D721Med (cell line): ENCODE results near the gene ALKAL2.

Experiments used
- DNase-seq: peaks from one replicate; pipeline ENCODE4 v3.0.0; 2011; ENCODE audit warnings: low spot score; ENCODE audit not compliant: insufficient read length
- FAIRE-seq: peaks from 2 replicates; lab custom pipeline; 2011; peaks lifted over from hg19 to GRCh38; lab: Jason Lieb, UNC
- TF ChIP-seq, protein P1 (sequence below): IDR thresholded peaks from 2 replicates; pipeline ENCODE4 v1.5.1; 2012; ENCODE audit warnings: mild to moderate bottlenecking, control low read depth; ENCODE audit not compliant: insufficient read depth; ENCODE audit errors: missing control alignments

The ALKAL2 gene

DNA sequence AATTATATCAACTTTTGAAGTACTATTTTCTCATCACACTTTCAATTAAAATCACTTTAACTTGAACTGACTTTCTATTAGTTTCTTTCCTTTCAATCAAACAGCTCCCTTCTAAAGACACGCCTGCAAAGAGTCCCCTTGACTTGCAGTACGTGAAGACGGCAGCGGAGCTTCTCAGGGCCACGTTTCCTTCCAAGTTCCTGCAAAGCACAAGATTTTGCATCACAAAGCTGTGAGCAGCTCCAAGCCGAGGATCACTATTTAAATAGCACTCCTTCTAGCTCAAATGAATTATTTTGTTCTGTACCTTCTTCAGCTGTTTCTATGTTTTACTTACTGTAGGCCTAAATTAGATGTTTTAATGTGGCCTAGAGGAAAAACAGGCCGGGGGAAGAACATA lies 54.9 kb downstream of the ALKAL2 start:
- no peak for FAIRE-seq
- TF ChIP-seq, protein P1, sequence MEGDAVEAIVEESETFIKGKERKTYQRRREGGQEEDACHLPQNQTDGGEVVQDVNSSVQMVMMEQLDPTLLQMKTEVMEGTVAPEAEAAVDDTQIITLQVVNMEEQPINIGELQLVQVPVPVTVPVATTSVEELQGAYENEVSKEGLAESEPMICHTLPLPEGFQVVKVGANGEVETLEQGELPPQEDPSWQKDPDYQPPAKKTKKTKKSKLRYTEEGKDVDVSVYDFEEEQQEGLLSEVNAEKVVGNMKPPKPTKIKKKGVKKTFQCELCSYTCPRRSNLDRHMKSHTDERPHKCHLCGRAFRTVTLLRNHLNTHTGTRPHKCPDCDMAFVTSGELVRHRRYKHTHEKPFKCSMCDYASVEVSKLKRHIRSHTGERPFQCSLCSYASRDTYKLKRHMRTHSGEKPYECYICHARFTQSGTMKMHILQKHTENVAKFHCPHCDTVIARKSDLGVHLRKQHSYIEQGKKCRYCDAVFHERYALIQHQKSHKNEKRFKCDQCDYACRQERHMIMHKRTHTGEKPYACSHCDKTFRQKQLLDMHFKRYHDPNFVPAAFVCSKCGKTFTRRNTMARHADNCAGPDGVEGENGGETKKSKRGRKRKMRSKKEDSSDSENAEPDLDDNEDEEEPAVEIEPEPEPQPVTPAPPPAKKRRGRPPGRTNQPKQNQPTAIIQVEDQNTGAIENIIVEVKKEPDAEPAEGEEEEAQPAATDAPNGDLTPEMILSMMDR = no peak

DNA sequence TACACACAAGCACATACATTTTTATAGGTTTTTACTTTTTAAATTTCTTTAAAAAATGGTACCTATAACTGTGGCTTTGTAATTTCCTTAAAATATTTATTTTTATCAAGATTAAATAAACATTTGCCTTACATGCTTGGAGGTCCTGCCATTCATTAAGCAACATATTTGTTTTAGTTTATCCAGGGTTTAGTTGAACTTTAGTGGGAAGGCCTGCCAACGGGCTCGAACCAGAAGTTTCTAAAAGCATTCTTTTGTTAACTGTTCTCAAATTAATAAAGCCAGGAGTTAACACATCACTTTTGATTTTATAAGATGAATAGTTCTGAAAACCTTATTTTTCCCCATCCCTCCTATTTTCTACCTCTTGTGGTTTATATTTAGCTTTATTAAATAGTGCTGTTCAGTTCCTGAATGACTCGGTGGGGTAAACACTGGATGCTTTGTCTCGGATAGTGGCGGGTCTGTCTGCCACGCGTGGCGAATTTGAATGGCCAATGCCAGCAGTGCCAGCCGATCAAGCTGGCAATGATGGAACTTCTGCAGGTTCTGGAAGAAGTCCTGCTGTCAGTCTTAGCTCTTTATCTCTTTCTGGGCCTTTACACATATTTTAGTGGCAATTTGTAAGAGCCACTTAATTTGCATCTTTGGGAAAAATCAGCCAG lies 56.2 kb downstream of the ALKAL2 start:
- TF ChIP-seq, protein P1 = no peak
- DNase-seq (no peak), FAIRE-seq (no peak)

More for the DNA sequence above, 54.9 kb downstream of the ALKAL2 start:
- DNase-seq = no peak
